Lower lobe of right lung (tissue), 2 donors: Measurements from ENCODE around the gene RAB7B. TPM values are rescaled to one million over a fixed set of nuclear protein-coding genes. Genes with fewer than 3 reads are reported as not detected.

Experiments used
- ATAC-seq, 2 donors: fragments of 200-7000 bp; cut with Tn5 transposase; one replicate each; pipeline ENCODE4 v1.9.1; 2020 to 2022; ENCODE audit warnings: mild to moderate bottlenecking in 2 of 2, moderate library complexity in 2 of 2
- DNase-seq: peaks from one replicate; pipeline ENCODE4 v3.0.0-alpha.2; 2020
- H3K27ac ChIP-seq: fragments of 200-600 bp; one replicate; pipeline ENCODE4 v1.8.0; 2022
- H3K27me3 ChIP-seq: fragments of 200-600 bp; one replicate; pipeline ENCODE4 v1.8.0; 2022; ENCODE audit warnings: low read depth
- H3K36me3 ChIP-seq: fragments of 200-600 bp; one replicate; pipeline ENCODE4 v1.8.0; 2022; ENCODE audit warnings: mild to moderate bottlenecking
- H3K4me1 ChIP-seq: fragments of 200-600 bp; one replicate; pipeline ENCODE4 v1.8.0; 2022
- H3K4me3 ChIP-seq: fragments of 200-600 bp; one replicate; pipeline ENCODE4 v1.8.0; 2022; ENCODE audit warnings: mild to moderate bottlenecking
- H3K9me3 ChIP-seq: fragments of 200-600 bp; one replicate; pipeline ENCODE4 v1.8.0; 2022
- CTCF ChIP-seq: fragments of 200-600 bp; IDR thresholded peaks from one replicate; pipeline ENCODE4 v1.8.0; 2022; ENCODE audit warnings: antibody characterized with exemption, mild to moderate bottlenecking
- intact Hi-C: fragments of 100-400 bp; cut with DNase I; formaldehyde crosslinking; loops from one replicate; pipeline ENCODE4 v1.11.0; 2022
- total RNA-seq: library from RNA; stranded (reverse); fragmentation: NEBNext Ultra II Directional; extraction: Animal tissue kit (Norgen Biotek cat#: 25700); gene quantifications from one replicate; pipeline ENCODE4 v1.2.1, GENCODE V29; 2021
- donor health status: DM: no; HTN: yes; CAD: no; lungs with severe emphysema.

The RAB7B gene
- total RNA-seq, 1 donor from 2014 or later, result 9.1 TPM

GRCh38 chr1:206030191-206030590, 27.0 kb upstream of the RAB7B start:
- H3K4me1 ChIP-seq, result peaks cover 4% of the 10 kb centered on the region
- ATAC-seq (no peak), DNase-seq (no peak)
- H3K4me3 ChIP-seq, result no peak overlapping the region
- H3K36me3 ChIP-seq, result no peaks in the 10 kb centered on the region
- H3K27ac ChIP-seq, result no peak overlapping the region
- intact Hi-C loops, result no loop called here
- no peaks in the 10 kb centered on the region for H3K9me3 ChIP-seq
- H3K27me3 ChIP-seq, result no peaks in the 10 kb centered on the region
- TF ChIP-seq CTCF, result no peak

GRCh38 chr1:206029484-206029883, 26.3 kb upstream of the RAB7B start:
- TF ChIP-seq CTCF, result no peak
- no peaks in the 10 kb centered on the region for H3K27me3 ChIP-seq
- intact Hi-C loops, result no loop called here
- ATAC-seq (peak; percentile 68 to 72), DNase-seq (peak; percentile 66)
- no peaks in the 10 kb centered on the region for H3K36me3 ChIP-seq
- H3K27ac ChIP-seq, result no peak overlapping the region
- H3K4me3 ChIP-seq, result no peak overlapping the region
- no peaks in the 10 kb centered on the region for H3K9me3 ChIP-seq
- H3K4me1 ChIP-seq, result peaks cover 8% of the 10 kb centered on the region

GRCh38 chr1:206025283-206025820, 22.2 kb upstream of the RAB7B start:
- Histone ChIP-seq H3K27ac (peak overlapping the region; percentile 32), H3K27me3 (no peaks in the 10 kb centered on the region), H3K9me3 (no peaks in the 10 kb centered on the region), H3K36me3 (no peaks in the 10 kb centered on the region), H3K4me3 (no peak overlapping the region), H3K4me1 (peaks cover 11% of the 10 kb centered on the region)
- DNase-seq (no peak), ATAC-seq (peak; percentile 60 to 72)
- intact Hi-C loops, result no loop called here
- TF ChIP-seq CTCF, result no peak

GRCh38 chr1:206023695-206024094, 20.5 kb upstream of the RAB7B start, which contains the start of gene CTSE:
Gene CTSE, minus strand, starts transcription at chr1:206023895. Its CDS starts 104 bp downstream, at chr1:206023791.
- no peak for TF ChIP-seq CTCF
- Histone ChIP-seq H3K27me3 (no peaks in the 10 kb centered on the region), H3K27ac (peak within 1 kb of the TSS; percentile 32), H3K36me3 (no peaks in the 10 kb centered on the region), H3K9me3 (no peaks in the 10 kb centered on the region), H3K4me3 (peak within 1 kb of the TSS; percentile 26), H3K4me1 (peaks cover 7% of the 10 kb centered on the region)
- DNase-seq (peak; percentile 66), ATAC-seq (peak; percentile 92 to 93)
- intact Hi-C loops, result no loop called here

- peaks cover 7% of the 10 kb centered on the region for H3K4me1 ChIP-seq
- H3K4me3 ChIP-seq, result peak overlapping the region; percentile 26
- intact Hi-C loops, result no loop called here
- no peaks in the 10 kb centered on the region for H3K27me3 ChIP-seq
- no peak for TF ChIP-seq CTCF
- no peaks in the 10 kb centered on the region for H3K9me3 ChIP-seq
- ATAC-seq, result no peak
- H3K36me3 ChIP-seq, result no peaks in the 10 kb centered on the region
- H3K27ac ChIP-seq, result no peak overlapping the region
- DNase-seq, result no peak
Observed at GRCh38 chr1:206022766-206023165, 19.6 kb upstream of the RAB7B start.
